Prostate gland (tissue), 2 donors: ENCODE data around the gene KCNN2.

Source experiments
- POLR2A ChIP-seq: fragments of 450-650 bp; IDR thresholded peaks from one replicate; pipeline ENCODE4 v1.6.1; 2016; ENCODE audit warnings: antibody characterized with exemption, mild to moderate bottlenecking
- TF ChIP-seq, protein P1 (sequence below), 4 experiments: fragments of 200-600 bp in 2 of 4; fragments of 450-650 bp in 2 of 4; sonication (generic) in 2 of 4; IDR thresholded peaks; 1 replicate in 3 of 4; 2 replicates in 1 of 4; pipeline ENCODE4 v1.5.1; 2016 to 2019; ENCODE audit warnings: antibody characterized with exemption in 4 of 4, mild to moderate bottlenecking in 2 of 4, moderate library complexity in 2 of 4

GRCh38 chr5:114325541-114325940, 36.3 kb upstream of the KCNN2 start:
- TF ChIP-seq POLR2A = no peak
- TF ChIP-seq, protein P1, sequence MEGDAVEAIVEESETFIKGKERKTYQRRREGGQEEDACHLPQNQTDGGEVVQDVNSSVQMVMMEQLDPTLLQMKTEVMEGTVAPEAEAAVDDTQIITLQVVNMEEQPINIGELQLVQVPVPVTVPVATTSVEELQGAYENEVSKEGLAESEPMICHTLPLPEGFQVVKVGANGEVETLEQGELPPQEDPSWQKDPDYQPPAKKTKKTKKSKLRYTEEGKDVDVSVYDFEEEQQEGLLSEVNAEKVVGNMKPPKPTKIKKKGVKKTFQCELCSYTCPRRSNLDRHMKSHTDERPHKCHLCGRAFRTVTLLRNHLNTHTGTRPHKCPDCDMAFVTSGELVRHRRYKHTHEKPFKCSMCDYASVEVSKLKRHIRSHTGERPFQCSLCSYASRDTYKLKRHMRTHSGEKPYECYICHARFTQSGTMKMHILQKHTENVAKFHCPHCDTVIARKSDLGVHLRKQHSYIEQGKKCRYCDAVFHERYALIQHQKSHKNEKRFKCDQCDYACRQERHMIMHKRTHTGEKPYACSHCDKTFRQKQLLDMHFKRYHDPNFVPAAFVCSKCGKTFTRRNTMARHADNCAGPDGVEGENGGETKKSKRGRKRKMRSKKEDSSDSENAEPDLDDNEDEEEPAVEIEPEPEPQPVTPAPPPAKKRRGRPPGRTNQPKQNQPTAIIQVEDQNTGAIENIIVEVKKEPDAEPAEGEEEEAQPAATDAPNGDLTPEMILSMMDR (IDR thresholded peaks at IDR 0.05) = no peak
